Measurements from ENCODE around the gene KLC4.
"Not testable (repeated sequence)": the region's sequence is repeated elsewhere in the genome, so short reads cannot be mapped to it uniquely, and the experiment has no call there.

The KLC4 gene

DNA sequence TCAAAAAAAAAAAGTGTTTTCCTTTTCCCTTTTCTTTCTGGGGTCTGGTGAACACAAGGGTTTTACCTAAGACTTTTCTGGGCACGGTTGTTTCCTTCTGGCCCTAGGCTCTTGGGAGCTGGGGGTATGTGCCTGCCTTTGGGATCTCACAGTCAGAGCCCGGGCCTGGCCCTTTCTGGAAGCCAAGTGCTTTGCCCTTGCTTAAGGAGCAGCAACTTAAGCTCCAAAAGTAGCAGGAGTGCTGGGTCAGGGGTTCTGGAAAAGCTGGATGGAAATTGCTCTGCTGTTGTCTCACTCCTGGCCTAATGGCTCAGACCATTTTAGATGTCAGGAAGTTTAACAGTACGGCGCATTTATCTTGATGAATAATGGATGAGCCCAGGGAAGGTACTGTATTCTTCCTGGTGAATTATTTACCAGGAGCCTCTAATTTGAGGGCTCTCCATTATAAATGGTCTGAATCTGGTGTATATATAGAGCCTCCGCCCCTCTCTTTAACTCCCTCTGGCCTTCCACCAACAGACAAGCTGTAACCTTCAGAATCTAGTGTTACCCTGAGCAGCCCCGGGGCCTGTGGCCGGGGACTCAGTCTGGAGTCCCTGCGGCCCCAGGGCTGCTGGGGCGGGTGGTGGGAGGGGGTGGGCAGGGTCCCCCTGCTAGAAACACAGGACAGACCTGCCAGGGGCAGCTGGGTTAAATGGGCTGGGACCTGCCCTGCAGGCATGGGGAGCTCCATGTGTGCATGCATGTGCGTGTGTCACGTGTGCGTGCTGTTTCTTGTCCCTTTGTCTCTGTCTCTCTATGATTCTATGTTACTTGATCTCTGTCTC is 54.2 kb downstream of the KLC4 start:
- Histone ChIP-seq H3K36me3 (ENCODE audit: control insufficient read depth, insufficient read depth, low read length) (no peaks in the 10 kb centered on the region), H3K27ac (ENCODE audit: low read length) (no peak overlapping the region), H3K27me3 (ENCODE audit: control insufficient read depth, insufficient read depth, low read length) (no peaks in the 10 kb centered on the region), H3K9me3 (ENCODE audit: control insufficient read depth, insufficient read depth, low read length) (no peaks in the 10 kb centered on the region), H3K4me3 (ENCODE audit: low read length) (no peak overlapping the region), H3K4me1 (ENCODE audit: control insufficient read depth, insufficient read depth, low read length) (0 out of 2 replicates have a peak, but pooled peaks cover 3% of the 10 kb centered on the region)
- DNase-seq (ENCODE audit: low read depth, low spot score), result no peak
- no CpG with 5 or more reads among the region's 12 CpGs for WGBS (ENCODE audit: insufficient coverage, insufficient read length)

DNA sequence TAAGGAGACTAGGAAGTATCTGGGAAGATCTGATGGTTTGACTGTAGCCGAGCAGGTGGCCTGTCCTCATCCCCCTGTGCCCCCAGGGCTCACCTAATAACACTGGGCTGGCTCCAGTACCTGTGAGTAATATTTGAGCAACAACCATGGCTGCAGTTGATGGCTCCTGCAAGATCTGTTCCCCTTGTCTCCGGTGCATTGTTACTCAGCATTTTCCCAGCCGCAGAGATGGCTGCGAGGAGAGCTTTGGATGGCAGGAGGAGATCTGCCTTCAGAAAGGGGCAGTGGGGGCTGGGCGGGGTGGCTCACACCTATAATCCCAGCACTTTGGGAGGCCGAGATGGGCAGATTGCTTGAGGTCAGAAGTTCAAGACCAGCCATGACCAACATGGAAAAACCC is 55.9 kb downstream of the KLC4 start:
- Histone ChIP-seq H3K9me3 (ENCODE audit: control insufficient read depth, insufficient read depth, low read length) (no peaks in the 10 kb centered on the region), H3K4me1 (ENCODE audit: control insufficient read depth, insufficient read depth, low read length) (0 out of 2 replicates have a peak, but pooled peaks cover 3% of the 10 kb centered on the region), H3K27ac (ENCODE audit: low read length) (no peak overlapping the region), H3K36me3 (ENCODE audit: control insufficient read depth, insufficient read depth, low read length) (no peaks in the 10 kb centered on the region), H3K27me3 (ENCODE audit: control insufficient read depth, insufficient read depth, low read length) (no peaks in the 10 kb centered on the region), H3K4me3 (ENCODE audit: low read length) (no peak overlapping the region)
- no CpG with 5 or more reads among the region's 6 CpGs for WGBS (ENCODE audit: insufficient coverage, insufficient read length)
- no peak for DNase-seq (ENCODE audit: low read depth, low spot score)

DNA sequence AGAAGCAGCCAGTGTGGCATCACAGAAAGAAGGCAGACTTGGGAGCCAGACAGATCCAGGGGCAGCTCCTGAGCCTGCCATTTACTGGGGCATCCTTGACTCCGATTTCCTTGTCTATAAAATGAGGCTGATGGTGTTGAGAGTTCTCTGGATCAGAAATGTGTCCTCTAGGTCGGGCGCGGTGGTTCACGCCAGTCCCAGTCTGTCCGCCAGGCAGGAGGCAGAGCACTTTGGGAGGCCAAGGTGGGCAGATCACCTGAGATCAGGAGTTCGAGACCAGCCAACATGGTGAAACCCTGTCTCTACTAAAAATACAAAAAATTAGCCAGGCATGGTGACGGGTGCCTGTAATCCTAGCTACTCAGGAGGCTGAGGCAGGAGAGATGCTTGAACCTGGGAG is 58.0 kb downstream of the KLC4 start:
- not testable (repeated sequence) for H3K4me1 ChIP-seq (ENCODE audit: control insufficient read depth, insufficient read depth, low read length); H3K36me3 ChIP-seq (ENCODE audit: control insufficient read depth, insufficient read depth, low read length); DNase-seq (ENCODE audit: low read depth, low spot score); H3K27ac ChIP-seq (ENCODE audit: low read length); H3K27me3 ChIP-seq (ENCODE audit: control insufficient read depth, insufficient read depth, low read length); H3K4me3 ChIP-seq (ENCODE audit: low read length); H3K9me3 ChIP-seq (ENCODE audit: control insufficient read depth, insufficient read depth, low read length)
- WGBS (ENCODE audit: insufficient coverage, insufficient read length), result no CpG with 5 or more reads among the region's 8 CpGs

DNA sequence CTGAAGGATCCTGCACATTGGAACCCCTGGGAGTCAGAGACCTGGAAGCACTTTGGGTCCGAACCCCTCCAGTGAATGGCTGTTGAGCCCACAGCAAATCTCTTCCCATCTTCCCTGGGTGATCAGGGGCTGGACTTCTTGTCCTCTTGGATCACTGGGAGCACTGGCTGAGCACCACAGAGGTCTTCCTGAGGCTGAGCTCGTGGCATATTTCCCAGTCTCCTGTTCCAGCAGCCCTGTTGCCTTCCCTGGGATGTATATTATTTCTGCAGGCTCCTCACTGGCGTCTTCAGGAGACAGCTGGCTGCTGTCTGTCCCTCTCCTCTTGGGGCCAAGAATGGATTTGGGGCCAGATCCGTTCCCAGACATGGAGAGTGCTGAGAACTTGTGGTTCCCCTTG is 60.1 kb downstream of the KLC4 start:
- no peaks in the 10 kb centered on the region for H3K36me3 ChIP-seq (ENCODE audit: control insufficient read depth, insufficient read depth, low read length)
- no CpG with 5 or more reads among the region's 4 CpGs for WGBS (ENCODE audit: insufficient coverage, insufficient read length)
- no peak for DNase-seq (ENCODE audit: low read depth, low spot score)

DNA sequence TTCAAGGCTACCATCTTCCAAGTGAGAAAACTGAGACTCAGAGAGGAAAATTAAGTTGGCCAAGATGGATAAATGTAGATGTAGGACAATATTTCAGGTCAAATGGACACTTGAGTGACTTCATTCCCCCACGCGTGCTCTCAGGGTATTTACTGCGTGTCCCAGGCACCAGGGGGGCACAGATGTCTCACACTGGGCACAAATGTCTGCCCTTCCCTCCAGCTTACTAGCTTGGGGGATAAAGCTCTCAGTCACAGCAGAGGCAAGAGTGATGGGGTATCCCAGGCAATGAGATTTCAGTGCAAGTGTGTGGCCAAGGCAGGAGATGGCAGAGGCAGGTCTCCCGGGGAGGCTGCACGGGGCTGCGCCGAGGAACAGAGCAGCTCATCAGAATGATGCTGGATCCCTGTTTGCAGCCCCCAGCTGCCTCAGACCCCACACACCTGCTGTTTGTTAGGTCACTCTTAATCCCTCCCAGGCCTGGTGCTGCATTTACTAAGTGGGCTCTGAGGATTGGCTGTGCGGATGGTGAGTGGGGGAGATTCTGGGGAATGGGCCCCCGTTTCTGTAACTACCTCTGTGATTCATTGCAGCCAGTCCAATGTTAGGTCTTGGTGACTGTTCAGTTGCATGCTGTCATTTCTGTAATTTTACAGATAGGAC is 60.8 kb downstream of the KLC4 start:
- Histone ChIP-seq H3K27ac (ENCODE audit: low read length) (no peak overlapping the region), H3K4me3 (ENCODE audit: low read length) (no peak overlapping the region), H3K36me3 (ENCODE audit: control insufficient read depth, insufficient read depth, low read length) (no peaks in the 10 kb centered on the region), H3K27me3 (ENCODE audit: control insufficient read depth, insufficient read depth, low read length) (no peaks in the 10 kb centered on the region), H3K4me1 (ENCODE audit: control insufficient read depth, insufficient read depth, low read length) (peaks cover 7% of the 10 kb centered on the region), H3K9me3 (ENCODE audit: control insufficient read depth, insufficient read depth, low read length) (no peaks in the 10 kb centered on the region)
- no CpG with 5 or more reads among the region's 9 CpGs for WGBS (ENCODE audit: insufficient coverage, insufficient read length)
- DNase-seq (ENCODE audit: low read depth, low spot score), result no peak

More for the DNA sequence above, 60.1 kb downstream of the KLC4 start:
- no peak overlapping the region for H3K4me3 ChIP-seq (ENCODE audit: low read length)
- H3K9me3 ChIP-seq (ENCODE audit: control insufficient read depth, insufficient read depth, low read length), result no peaks in the 10 kb centered on the region
- no peaks in the 10 kb centered on the region for H3K27me3 ChIP-seq (ENCODE audit: control insufficient read depth, insufficient read depth, low read length)
- peaks cover 7% of the 10 kb centered on the region for H3K4me1 ChIP-seq (ENCODE audit: control insufficient read depth, insufficient read depth, low read length)
- H3K27ac ChIP-seq (ENCODE audit: low read length), result no peak overlapping the region

DNA sequence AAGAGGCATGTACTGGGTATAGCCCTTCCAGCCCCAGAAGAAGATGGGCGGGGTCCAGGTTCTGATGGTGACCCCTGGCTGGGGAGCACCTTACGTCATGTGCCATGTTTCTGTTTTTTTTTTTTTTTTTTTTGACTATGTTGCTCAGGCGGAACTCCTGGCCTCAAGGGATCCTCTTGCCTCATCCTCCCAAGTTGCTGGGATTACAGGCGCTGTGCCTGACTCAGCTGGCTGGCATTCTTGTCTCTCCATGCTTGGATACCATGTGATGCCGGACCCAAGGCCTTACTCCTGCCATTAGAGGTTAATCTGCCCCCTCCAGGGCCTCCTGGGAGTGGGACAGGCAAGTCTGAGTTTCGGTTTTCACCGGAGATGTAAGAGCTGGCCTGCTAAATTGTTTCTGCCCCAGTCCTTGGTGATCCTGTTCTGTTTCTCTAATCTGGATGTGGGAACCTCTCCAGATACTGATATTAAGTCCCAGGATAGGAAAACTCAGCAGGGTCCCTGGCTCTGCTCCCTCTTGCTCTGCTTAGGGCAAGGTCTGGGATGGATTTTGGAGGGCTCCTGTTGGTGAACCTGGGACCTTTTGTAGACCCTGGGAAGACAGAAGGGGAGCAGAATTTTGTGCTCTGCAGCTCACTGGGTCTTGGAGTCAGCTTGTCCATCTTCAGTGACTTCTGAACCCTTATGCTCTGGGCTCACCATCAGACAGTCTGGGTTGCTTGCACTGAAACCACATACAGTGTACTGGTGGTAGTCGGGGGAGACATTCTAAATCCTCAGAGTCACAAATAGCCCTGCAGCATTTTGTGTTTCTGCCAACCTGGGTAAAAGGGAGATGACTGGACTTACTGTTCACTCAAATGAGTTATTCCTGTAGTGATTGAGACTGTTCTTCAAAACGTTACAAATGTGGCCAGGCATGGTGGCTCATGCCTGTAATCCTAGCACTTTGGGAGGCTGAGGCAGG is 61.8 kb downstream of the KLC4 start:
- H3K9me3 ChIP-seq (ENCODE audit: control insufficient read depth, insufficient read depth, low read length), result no peaks in the 10 kb centered on the region
- no peaks in the 10 kb centered on the region for H3K36me3 ChIP-seq (ENCODE audit: control insufficient read depth, insufficient read depth, low read length)
- H3K27me3 ChIP-seq (ENCODE audit: control insufficient read depth, insufficient read depth, low read length), result no peaks in the 10 kb centered on the region
- no CpG with 5 or more reads among the region's 9 CpGs for WGBS (ENCODE audit: insufficient coverage, insufficient read length)
- H3K4me1 ChIP-seq (ENCODE audit: control insufficient read depth, insufficient read depth, low read length), result peaks cover 7% of the 10 kb centered on the region
- H3K27ac ChIP-seq (ENCODE audit: low read length), result no peak overlapping the region
- H3K4me3 ChIP-seq (ENCODE audit: low read length), result no peak overlapping the region
- DNase-seq (ENCODE audit: low read depth, low spot score), result no peak

DNA sequence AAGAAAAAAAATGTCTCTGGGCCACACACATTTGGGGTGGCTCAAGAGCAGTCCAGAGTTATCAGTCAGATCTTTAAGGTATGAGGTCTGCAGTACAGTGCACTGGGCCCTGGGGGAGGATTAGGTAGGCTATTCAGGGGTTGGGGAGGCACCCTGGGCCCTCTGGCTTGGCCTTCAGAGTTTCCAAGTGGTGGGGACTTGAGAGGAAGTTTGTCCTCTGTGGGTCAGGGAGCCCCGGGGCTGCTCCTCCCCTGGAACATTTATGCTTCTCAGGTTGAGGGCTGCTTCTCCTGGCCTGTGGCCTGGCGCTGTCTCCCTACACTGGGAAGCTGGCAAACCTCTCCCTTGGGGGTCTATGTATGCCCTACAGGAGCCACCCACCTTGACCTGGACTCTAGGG is 62.7 kb downstream of the KLC4 start:
- no peak overlapping the region for H3K4me3 ChIP-seq (ENCODE audit: low read length)
- H3K27me3 ChIP-seq (ENCODE audit: control insufficient read depth, insufficient read depth, low read length), result no peaks in the 10 kb centered on the region
- H3K4me1 ChIP-seq (ENCODE audit: control insufficient read depth, insufficient read depth, low read length), result peaks cover 11% of the 10 kb centered on the region
- H3K36me3 ChIP-seq (ENCODE audit: control insufficient read depth, insufficient read depth, low read length), result no peaks in the 10 kb centered on the region
- no peak overlapping the region for H3K27ac ChIP-seq (ENCODE audit: low read length)
- no peaks in the 10 kb centered on the region for H3K9me3 ChIP-seq (ENCODE audit: control insufficient read depth, insufficient read depth, low read length)
- WGBS (ENCODE audit: insufficient coverage, insufficient read length), result no CpG with 5 or more reads among the region's 2 CpGs
- no peak for DNase-seq (ENCODE audit: low read depth, low spot score)

DNA sequence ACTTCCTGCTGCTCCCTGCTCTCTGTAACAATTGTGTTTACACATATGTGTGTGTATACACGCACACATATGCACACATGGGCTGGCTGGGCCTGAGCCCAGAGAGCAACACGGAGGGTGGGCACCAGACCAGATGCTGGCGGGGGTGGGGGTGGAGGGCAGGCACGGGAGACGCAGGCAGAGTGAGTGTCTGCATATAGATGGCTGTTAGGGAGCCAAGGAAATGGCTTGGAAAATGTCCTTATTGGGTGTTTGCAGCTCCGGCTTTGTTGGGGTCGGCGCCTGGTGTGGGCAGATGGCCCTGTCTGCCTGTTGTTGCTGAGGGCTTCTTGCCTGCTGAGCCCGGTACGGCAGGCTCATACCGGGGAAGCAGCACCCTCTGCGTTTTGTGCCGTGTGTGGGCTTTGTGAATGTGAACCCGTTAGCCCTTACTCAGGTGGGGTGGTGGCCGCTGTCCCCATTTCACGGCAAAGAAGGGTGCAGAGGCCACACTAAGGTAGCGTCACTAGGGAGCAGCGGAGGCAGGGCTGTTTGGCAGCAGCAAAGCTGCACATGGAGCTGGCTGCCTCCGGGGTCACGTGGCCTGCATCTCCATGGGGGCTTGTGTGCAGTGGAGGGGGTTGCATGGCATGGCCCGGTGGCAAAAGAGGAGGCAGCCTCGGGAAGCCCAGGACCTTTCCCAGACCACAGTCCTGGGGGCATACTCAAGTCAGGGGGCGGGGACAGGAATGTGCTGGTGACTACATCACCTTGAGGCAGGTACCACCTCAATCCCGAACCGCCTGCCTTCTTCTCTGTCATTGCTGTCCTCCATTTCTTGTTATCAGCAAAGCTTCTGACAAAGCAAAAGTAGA is 64.3 kb downstream of the KLC4 start:
- no peak overlapping the region for H3K4me3 ChIP-seq (ENCODE audit: low read length)
- H3K36me3 ChIP-seq (ENCODE audit: control insufficient read depth, insufficient read depth, low read length), result no peaks in the 10 kb centered on the region
- H3K4me1 ChIP-seq (ENCODE audit: control insufficient read depth, insufficient read depth, low read length), result peaks cover 11% of the 10 kb centered on the region
- no peaks in the 10 kb centered on the region for H3K9me3 ChIP-seq (ENCODE audit: control insufficient read depth, insufficient read depth, low read length)
- no peak for DNase-seq (ENCODE audit: low read depth, low spot score)
- no peaks in the 10 kb centered on the region for H3K27me3 ChIP-seq (ENCODE audit: control insufficient read depth, insufficient read depth, low read length)
- no CpG with 5 or more reads among the region's 25 CpGs for WGBS (ENCODE audit: insufficient coverage, insufficient read length)
- no peak overlapping the region for H3K27ac ChIP-seq (ENCODE audit: low read length)

DNA sequence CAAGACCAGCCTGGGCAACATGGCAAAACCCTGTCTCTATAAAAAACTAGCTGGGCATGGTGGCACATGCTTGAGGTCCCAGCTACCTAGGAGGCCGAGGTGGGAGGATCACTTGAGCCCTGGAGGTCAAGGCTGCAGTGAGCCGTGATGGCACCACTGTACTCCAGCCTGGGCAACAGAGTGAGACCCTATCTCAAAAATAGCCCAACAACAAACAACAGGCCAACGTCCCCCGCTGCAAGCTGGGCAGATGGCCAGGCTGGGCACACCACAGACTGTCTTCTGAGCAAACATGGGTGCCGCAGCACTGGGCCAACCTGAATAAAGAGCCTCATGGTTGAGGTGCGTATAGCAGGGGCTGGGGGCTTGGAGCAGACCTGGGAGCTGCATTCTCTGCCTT is 65.0 kb downstream of the KLC4 start:
- Histone ChIP-seq H3K27me3 (ENCODE audit: control insufficient read depth, insufficient read depth, low read length) (no peaks in the 10 kb centered on the region), H3K9me3 (ENCODE audit: control insufficient read depth, insufficient read depth, low read length) (no peaks in the 10 kb centered on the region), H3K4me1 (ENCODE audit: control insufficient read depth, insufficient read depth, low read length) (peaks cover 11% of the 10 kb centered on the region), H3K27ac (ENCODE audit: low read length) (no peak overlapping the region), H3K4me3 (ENCODE audit: low read length) (no peak overlapping the region), H3K36me3 (ENCODE audit: control insufficient read depth, insufficient read depth, low read length) (no peaks in the 10 kb centered on the region)
- no peak for DNase-seq (ENCODE audit: low read depth, low spot score)
- WGBS (ENCODE audit: insufficient coverage, insufficient read length), result no CpG with 5 or more reads among the region's 6 CpGs
